SK-N-SH (cell line): ENCODE data around the gene NUAK2. TPM values are rescaled to one million over a fixed set of nuclear protein-coding genes. Genes with fewer than 3 reads are reported as not detected.

Experiments used
- CTCF ChIA-PET: fragments of 300-600, 350-600 bp; formaldehyde crosslinking; extraction: SDS; loops from one replicate; lab custom pipeline; 2021; lab: Yijun Ruan, JAX
- POLR2A ChIA-PET: fragments of 350-600 bp; sonication (Branson Sonifier 250); formaldehyde crosslinking; extraction: SDS; loops from one replicate; lab custom pipeline; 2020; ENCODE audit warnings: antibody characterized with exemption, inconsistent platforms; lab: Yijun Ruan, JAX
- DNase-seq: peaks from one replicate; pipeline ENCODE4 v3.0.0; 2012
- H2AFZ ChIP-seq: fragments of 200-600 bp; sonication (generic); 2 replicates; pipeline ENCODE4 v1.8.1; 2016; ENCODE audit warnings: antibody characterized with exemption, mild to moderate bottlenecking, low read depth
- H3F3A ChIP-seq: fragments of 200-600 bp; sonication (generic); replicated peaks from 2 replicates; pipeline ENCODE3; 2016; ENCODE audit warnings: antibody characterized with exemption, mild to moderate bottlenecking; ENCODE audit not compliant: insufficient read depth
- H3K27ac ChIP-seq, 2 experiments: fragments of 200-500 bp in 1 of 2; fragments of 200-600 bp in 1 of 2; sonication (Bioruptor generic) in 1 of 2; sonication (generic), shearing (Covaris generic) in 1 of 2; 2 replicates each; pipeline versions ENCODE4 v1.5.1 to v1.6.1; 2014 to 2016; ENCODE audit warnings: low read depth in 2 of 2, inconsistent platforms in 1 of 2, low read length in 1 of 2, mild to moderate bottlenecking in 1 of 2, mixed read lengths in 1 of 2
- H3K27me3 ChIP-seq: fragments of 200-600 bp; sonication (generic), shearing (Covaris generic); 2 replicates; pipeline ENCODE4 v1.6.1; 2016; ENCODE audit warnings: mixed run types; ENCODE audit not compliant: insufficient read depth
- H3K36me3 ChIP-seq, 2 experiments: fragments of 200-500 bp in 1 of 2; fragments of 200-600 bp in 1 of 2; sonication (Bioruptor generic) in 1 of 2; sonication (generic) in 1 of 2; replicated peaks in 1 of 2; 2 replicates each; pipeline versions ENCODE3 to v1.5.1; 2014 to 2016; ENCODE audit warnings: low read length in 1 of 2, mild to moderate bottlenecking in 1 of 2; ENCODE audit not compliant: insufficient read depth in 2 of 2, control insufficient read depth in 1 of 2
- H3K4me1 ChIP-seq, 2 experiments: fragments of 200-500 bp in 1 of 2; fragments of 200-600 bp in 1 of 2; sonication (Bioruptor generic) in 1 of 2; sonication (generic), shearing (Covaris generic) in 1 of 2; 2 replicates each; pipeline versions ENCODE4 v1.5.1 to v1.6.1; 2014 to 2016; ENCODE audit warnings: low read depth in 1 of 2, low read length in 1 of 2, mixed run types in 1 of 2; ENCODE audit not compliant: insufficient read depth in 2 of 2, control insufficient read depth in 1 of 2
- H3K4me2 ChIP-seq: fragments of 200-600 bp; sonication (generic), shearing (Covaris generic); 2 replicates; pipeline ENCODE4 v1.6.1; 2017; ENCODE audit warnings: mixed run types
- H3K4me3 ChIP-seq, 2 experiments: fragments of 200-500 bp in 1 of 2; fragments of 200-600 bp in 1 of 2; sonication (Bioruptor generic) in 1 of 2; sonication (generic), shearing (Covaris generic) in 1 of 2; 2 replicates each; pipeline versions ENCODE4 v1.5.1 to v1.8.1; 2014 to 2016; ENCODE audit warnings: low read depth in 2 of 2, inconsistent platforms in 1 of 2, low read length in 1 of 2, mild to moderate bottlenecking in 1 of 2, mixed read lengths in 1 of 2, moderate library complexity in 1 of 2
- H3K79me2 ChIP-seq: fragments of 200-600 bp; sonication (generic); 2 replicates; pipeline ENCODE4 v1.8.1; 2017; ENCODE audit warnings: mild to moderate bottlenecking; ENCODE audit not compliant: insufficient read depth
- H3K9ac ChIP-seq: fragments of 200-600 bp; sonication (generic); 2 replicates; pipeline ENCODE4 v1.6.1; 2017; ENCODE audit warnings: mixed run types
- H3K9me2 ChIP-seq: fragments of 200-600 bp; sonication (generic); 2 replicates; pipeline ENCODE4 v1.6.1; 2017; ENCODE audit warnings: mixed run types
- H3K9me3 ChIP-seq: fragments of 200-600 bp; sonication (generic); 2 replicates; pipeline ENCODE4 v1.6.1; 2017; ENCODE audit warnings: mixed run types, mild to moderate bottlenecking, moderate library complexity
- H4K20me1 ChIP-seq: fragments of 200-600 bp; sonication (generic); 2 replicates; pipeline ENCODE4 v1.6.1; 2017; ENCODE audit warnings: mild to moderate bottlenecking, mixed run types; ENCODE audit not compliant: insufficient read depth
- CHD2 ChIP-seq: fragments of 150-350 bp; IDR thresholded peaks from 2 replicates; pipeline ENCODE4 v1.6.1; 2018; ENCODE audit warnings: low read length; ENCODE audit not compliant: partially characterized antibody
- IRF3 ChIP-seq: fragments of 150-350 bp; IDR thresholded peaks from 2 replicates; pipeline ENCODE4 v1.6.1; 2016; ENCODE audit warnings: mild to moderate bottlenecking, low read depth, low read length
- MAX ChIP-seq: IDR thresholded peaks from 2 replicates; pipeline ENCODE4 v1.4.0; 2012; ENCODE audit warnings: low read depth
- MEF2A ChIP-seq: IDR thresholded peaks from 2 replicates; pipeline ENCODE4 v1.4.0; 2012; ENCODE audit warnings: low read depth, borderline replicate concordance
- RAD21 ChIP-seq: IDR thresholded peaks from 2 replicates; pipeline ENCODE4 v1.6.1; 2012; ENCODE audit warnings: mild to moderate bottlenecking, low read length
- RCOR1 ChIP-seq: fragments of 150-350 bp; IDR thresholded peaks from 2 replicates; pipeline ENCODE4 v1.6.1; 2017; ENCODE audit warnings: antibody characterized with exemption, low read length
- SIN3A ChIP-seq: IDR thresholded peaks from 2 replicates; pipeline ENCODE4 v1.6.1; 2012; ENCODE audit warnings: low read depth, mild to moderate bottlenecking, low read length, moderate library complexity, borderline replicate concordance
- SMC3 ChIP-seq: IDR thresholded peaks from 2 replicates; pipeline ENCODE4 v1.6.1; 2012; ENCODE audit warnings: low read depth, low read length, improper control_type of control experiment
- TCF12 ChIP-seq: IDR thresholded peaks from 2 replicates; pipeline ENCODE4 v1.4.0; 2012
- ZBTB33 ChIP-seq: IDR thresholded peaks from 2 replicates; pipeline ENCODE4 v1.4.0; 2012; ENCODE audit warnings: low read depth, borderline replicate concordance
- WGBS: methylation state at CpG from one replicate; pipeline ENCODE4 v1.1.6; 2017; ENCODE audit warnings: low lambda C conversion rate; 5-methylcytosine and 5-hydroxymethylcytosine counted together
- polyA plus RNA-seq, 3 experiments: library from polyadenylated mRNA; depleted of rRNA; stranded (reverse); fragments of >200 nt; gene quantifications; 2 replicates each; pipeline ENCODE4 v1.2.3, GENCODE V29; 2012

NUAK2 gene
- polyA plus RNA-seq, 1 of the 3 experiments (the other 2 are of a cell fraction): 11.1 TPM

GRCh38 chr1:205358579-205358978, 37.0 kb upstream of the NUAK2 start:
- Histone ChIP-seq H3K9me3 (no peaks in the 10 kb centered on the region), H3K27ac (no peak overlapping the region), H4K20me1 (no peaks in the 10 kb centered on the region), H3K79me2 (no peaks in the 10 kb centered on the region), H3K27me3 (peaks cover 5% of the 10 kb centered on the region; the same call in 1 of the 2 replicates), H3K4me1 (no peaks in the 10 kb centered on the region; a peak in 1 of 4 replicates), H3K4me2 (no peak overlapping the region), H3F3A (no peaks in the 10 kb centered on the region), H3K4me3 (no peak overlapping the region), H3K36me3 (no peaks in the 10 kb centered on the region), H2AFZ (no peak overlapping the region), H3K9me2 (no peaks in the 10 kb centered on the region), H3K9ac (no peak overlapping the region)
- CTCF ChIA-PET: interaction anchor here (1.3 to 1.9 kb wide), 3 partner anchors 22 to 301 kb away, joined by 3 to 6 read pairs (median 4); no protein-coding TSS in a partner anchor
- DNase-seq: no peak
- POLR2A ChIA-PET: no interaction called here
- TF ChIP-seq SMC3 (no peak), MEF2A (no peak), MAX (no peak)

GRCh38 chr1:205357567-205357966, 36.0 kb upstream of the NUAK2 start:
- Histone ChIP-seq H3K4me2 (no peak overlapping the region), H3K27me3 (peaks cover 5% of the 10 kb centered on the region; the same call in 1 of the 2 replicates), H3K79me2 (no peaks in the 10 kb centered on the region), H3K9ac (no peak overlapping the region), H2AFZ (no peak overlapping the region), H4K20me1 (no peaks in the 10 kb centered on the region), H3K9me3 (no peaks in the 10 kb centered on the region), H3F3A (no peaks in the 10 kb centered on the region), H3K4me3 (no peak overlapping the region), H3K9me2 (no peaks in the 10 kb centered on the region), H3K27ac (no peak overlapping the region), H3K4me1 (peaks cover 0 to 2% of the 10 kb centered on the region in 2 experiments; a peak in 1 of 4 replicates), H3K36me3 (no peaks in the 10 kb centered on the region)
- ChIA-PET CTCF (interaction anchor here (0.6 to 1.9 kb wide), 3 partner anchors 22 to 302 kb away, joined by 3 to 6 read pairs (median 3); no protein-coding TSS in a partner anchor), POLR2A (no interaction called here)
- DNase-seq: no peak
- WGBS: 62% methylated on average over 3 of the region's 3 CpGs
- TF ChIP-seq RCOR1 (no peak), IRF3 (no peak), RAD21 (no peak), ZBTB33 (no peak), CHD2 (no peak), TCF12 (no peak), SIN3A (no peak)
